GM12864 (cell line): ENCODE data around the gene FAM210A.
"Not testable (repeated sequence)": the region's sequence is repeated elsewhere in the genome, so short reads cannot be mapped to it uniquely, and the experiment has no call there.

Experiments used
- DNase-seq: peaks from one replicate; pipeline ENCODE4 v3.0.0-alpha.2; 2011; ENCODE audit warnings: low read depth
- H3K4me3 ChIP-seq: 2 replicates; pipeline ENCODE4 v1.5.1; 2011; ENCODE audit warnings: mild to moderate bottlenecking, low read depth, low read length, control low read depth
- TF ChIP-seq, protein P1 (sequence below): IDR thresholded peaks from 2 replicates; pipeline ENCODE4 v1.5.1; 2011; ENCODE audit warnings: low read depth, mild to moderate bottlenecking, moderate library complexity, low read length, control low read depth, inconsistent platforms; ENCODE audit errors: missing control alignments

The FAM210A gene

DNA sequence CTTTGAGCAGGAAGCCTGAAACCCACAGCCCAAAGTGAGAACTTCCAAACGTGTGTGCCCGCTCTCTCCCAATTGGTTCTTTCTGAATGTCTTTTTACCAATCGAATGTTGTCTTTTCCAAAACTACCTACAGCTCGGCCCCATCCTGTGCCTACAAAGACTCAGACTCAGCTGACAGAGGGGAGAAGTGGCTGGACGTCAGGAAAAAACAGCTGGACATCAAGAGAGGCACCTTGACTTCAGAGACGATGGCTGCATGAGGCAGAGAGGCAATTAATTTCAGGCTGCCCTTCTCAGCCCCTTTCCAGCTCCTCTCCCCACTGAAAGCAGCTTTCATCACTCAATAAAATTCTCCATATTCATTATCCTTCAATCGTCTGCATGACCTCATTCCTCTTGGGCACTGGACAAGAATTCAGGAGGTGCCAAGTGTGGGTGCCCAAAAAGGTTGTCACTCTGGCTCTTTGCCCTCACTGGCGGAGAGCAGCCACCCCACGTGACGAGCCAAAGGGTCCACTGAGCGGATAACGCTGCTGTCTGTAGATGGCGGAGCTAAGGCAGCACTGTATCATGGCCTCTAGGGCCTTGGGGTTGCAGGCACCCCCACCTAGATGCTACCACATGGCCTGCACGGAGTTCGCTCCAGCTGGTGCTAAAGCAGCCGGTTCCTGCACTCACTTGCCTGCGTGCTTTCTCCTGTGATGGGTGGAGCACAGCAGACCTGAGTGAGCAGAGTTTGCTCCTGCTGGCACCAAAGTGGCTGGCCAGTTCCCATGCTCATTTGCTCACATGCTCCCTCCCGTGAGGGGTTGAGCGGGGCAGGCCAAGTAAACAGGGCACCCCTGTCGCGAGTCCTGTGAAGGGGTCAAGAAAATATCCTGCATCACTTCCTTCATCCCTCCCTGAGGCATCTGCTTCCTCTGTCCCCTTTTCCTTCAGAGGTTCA lies 37.9 kb downstream of the FAM210A start:
- TF ChIP-seq, protein P1, sequence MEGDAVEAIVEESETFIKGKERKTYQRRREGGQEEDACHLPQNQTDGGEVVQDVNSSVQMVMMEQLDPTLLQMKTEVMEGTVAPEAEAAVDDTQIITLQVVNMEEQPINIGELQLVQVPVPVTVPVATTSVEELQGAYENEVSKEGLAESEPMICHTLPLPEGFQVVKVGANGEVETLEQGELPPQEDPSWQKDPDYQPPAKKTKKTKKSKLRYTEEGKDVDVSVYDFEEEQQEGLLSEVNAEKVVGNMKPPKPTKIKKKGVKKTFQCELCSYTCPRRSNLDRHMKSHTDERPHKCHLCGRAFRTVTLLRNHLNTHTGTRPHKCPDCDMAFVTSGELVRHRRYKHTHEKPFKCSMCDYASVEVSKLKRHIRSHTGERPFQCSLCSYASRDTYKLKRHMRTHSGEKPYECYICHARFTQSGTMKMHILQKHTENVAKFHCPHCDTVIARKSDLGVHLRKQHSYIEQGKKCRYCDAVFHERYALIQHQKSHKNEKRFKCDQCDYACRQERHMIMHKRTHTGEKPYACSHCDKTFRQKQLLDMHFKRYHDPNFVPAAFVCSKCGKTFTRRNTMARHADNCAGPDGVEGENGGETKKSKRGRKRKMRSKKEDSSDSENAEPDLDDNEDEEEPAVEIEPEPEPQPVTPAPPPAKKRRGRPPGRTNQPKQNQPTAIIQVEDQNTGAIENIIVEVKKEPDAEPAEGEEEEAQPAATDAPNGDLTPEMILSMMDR: no peak
- no peak overlapping the region for H3K4me3 ChIP-seq
- no peak for DNase-seq

DNA sequence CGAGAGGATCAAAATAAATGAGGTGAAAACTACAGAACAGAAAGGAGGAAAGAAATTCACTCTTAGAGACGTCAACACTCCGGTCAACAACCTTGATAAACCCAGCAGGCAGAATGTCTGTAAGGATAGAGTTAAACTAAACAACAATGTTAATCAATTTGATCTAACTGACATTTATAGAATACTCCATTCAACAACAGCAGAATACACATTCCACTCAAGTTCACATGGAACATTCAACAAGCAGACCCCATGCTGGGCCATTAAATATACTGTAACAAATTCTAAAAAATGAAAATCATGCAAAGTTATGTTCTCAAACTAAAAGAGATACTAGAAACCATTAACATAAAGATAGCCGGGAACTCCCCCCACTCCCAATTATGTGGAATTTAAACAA lies 41.8 kb downstream of the FAM210A start:
- TF ChIP-seq, protein P1: no peak
- DNase-seq: no peak
- no peak overlapping the region for H3K4me3 ChIP-seq

DNA sequence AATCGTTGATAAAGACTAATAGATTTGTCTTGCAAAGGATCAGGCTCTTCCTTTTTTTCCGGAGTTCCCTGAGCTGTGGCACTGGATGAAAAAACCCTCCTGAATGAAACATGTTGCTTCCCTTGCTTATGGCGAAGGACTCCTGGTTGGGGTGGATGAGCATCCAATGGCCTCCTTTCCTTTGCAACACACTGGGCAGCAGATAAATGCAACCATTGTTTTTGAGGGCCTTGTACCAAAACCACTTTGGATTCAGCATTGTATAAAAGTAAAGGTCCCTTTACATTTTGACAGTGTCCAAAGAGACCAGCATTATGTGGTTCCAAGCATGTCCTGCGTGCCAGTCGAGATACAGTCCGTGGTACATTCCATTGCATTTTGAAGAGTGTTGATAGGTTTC lies 44.7 kb downstream of the FAM210A start:
- no peak overlapping the region for H3K4me3 ChIP-seq
- DNase-seq: no peak
- TF ChIP-seq, protein P1: no peak

DNA sequence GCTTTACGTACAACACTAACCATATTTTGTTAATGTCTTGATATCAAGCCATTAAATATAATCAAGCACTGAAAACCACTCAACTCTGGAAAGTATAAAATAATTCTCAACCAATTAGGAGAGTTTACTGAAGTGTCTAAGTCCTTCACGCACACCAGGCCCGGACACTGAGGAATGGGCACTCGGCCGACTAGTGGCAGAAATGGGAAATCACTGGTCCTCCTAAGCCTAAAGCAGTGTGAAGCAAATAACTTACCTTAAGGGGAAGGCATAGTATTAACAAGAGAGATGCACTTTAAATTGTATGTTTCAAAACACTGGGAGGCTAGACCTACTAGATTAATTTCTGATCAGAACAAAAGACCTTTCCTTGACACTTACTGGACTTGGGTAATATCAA lies 45.7 kb downstream of the FAM210A start:
- TF ChIP-seq, protein P1: peak; percentile 38
- DNase-seq: no peak
- no peak overlapping the region for H3K4me3 ChIP-seq

DNA sequence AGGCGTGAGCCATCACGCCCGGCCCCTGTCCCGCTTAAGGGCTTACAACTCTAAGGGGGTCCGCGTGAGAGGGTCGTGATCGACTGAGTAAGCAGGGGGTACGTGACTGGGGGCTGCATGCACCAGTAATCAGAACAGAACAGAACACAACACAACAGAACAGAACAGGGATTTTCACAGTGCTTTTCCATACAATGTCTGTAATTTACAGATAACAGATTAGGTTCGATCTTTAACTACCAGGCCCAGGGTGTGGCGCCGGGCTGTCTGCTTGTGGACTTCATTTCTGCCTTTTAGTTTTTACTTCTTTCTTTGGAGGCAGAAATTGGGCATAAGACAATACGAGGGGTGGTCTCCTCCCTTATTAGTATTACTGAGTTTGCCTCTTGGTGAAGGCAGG lies 49.0 kb downstream of the FAM210A start:
- not testable (repeated sequence) for H3K4me3 ChIP-seq, DNase-seq

DNA sequence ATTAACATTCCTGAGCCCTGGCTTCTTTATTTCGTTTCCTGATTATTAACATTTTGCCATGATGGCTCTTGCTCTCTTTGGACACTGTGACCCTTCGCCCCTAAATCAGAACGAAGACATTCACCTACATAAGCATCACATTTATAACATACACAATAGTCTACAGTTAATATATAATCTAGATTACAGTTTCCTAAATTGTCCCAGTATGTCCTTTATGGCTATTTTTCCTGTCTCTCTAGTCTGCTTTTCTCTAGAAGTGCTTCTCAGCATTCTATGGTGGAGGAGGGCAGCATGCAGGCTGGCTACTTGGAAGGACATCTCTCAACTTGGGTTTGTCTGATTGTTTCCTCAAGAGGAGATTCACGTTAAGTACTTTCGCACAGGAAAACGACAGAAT lies 49.9 kb downstream of the FAM210A start:
- no peak for DNase-seq
- TF ChIP-seq, protein P1: no peak

DNA sequence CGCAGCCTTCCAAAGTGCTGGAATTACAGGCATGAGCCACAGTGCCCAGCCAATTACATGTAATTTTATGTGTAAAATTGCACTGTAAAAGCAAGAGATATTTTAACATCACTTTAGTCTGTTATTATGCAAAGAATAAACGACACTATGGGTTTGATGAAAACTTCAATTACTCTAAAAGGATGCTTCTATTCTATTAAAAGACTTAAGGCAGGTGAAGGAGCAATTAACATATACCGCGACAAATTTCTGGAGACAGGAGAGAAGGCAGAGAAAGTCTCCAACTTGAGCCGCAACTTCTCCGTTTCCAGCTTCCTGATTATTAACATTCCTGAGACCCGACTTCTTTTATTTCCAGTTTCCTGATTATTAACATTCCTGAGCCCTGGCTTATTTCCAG lies 53.7 kb downstream of the FAM210A start:
- no peak for DNase-seq
- H3K4me3 ChIP-seq: no peak overlapping the region
- TF ChIP-seq, protein P1: no peak

More for the DNA sequence above, 49.9 kb downstream of the FAM210A start:
- H3K4me3 ChIP-seq: no peak overlapping the region
